ENCODE results near the gene SNX33. TPM values are rescaled to one million over a fixed set of nuclear protein-coding genes. Genes with fewer than 3 reads are reported as not detected.

Gene SNX33
- polyA plus RNA-seq, 1 donor (not counting 4 experiments of a cell fraction or from before 2014, with no cell fraction given): 21.7 TPM

GRCh38 chr15:75680007-75680789 lies 32.5 kb downstream of the SNX33 start:
- Histone ChIP-seq H2AFZ (ENCODE audit: control insufficient read depth, low read length) (no peak overlapping the region), H3K4me1 (ENCODE audit: control insufficient read depth, extremely low read depth, insufficient read depth, low read length) (peaks cover 10% of the 10 kb centered on the region), H3K9me3 (ENCODE audit: control insufficient read depth, low read depth, low read length) (no peaks in the 10 kb centered on the region), H3K27ac (ENCODE audit: control insufficient read depth, insufficient read depth, low read length) (no peak overlapping the region), H3K9me1 (ENCODE audit: control insufficient read depth, extremely low read depth, insufficient read depth, low read length) (no peaks in the 10 kb centered on the region), H3K36me3 (ENCODE audit: control insufficient read depth in 2 of 2, extremely low read depth in 1 of 2, insufficient read depth in 2 of 2, low read length in 2 of 2) (no peaks in the 10 kb centered on the region), H3K4me2 (ENCODE audit: control insufficient read depth, extremely low read depth, insufficient read depth, low read depth, low read length) (no peak overlapping the region), H3K79me2 (ENCODE audit: control insufficient read depth, insufficient read depth, low read length) (no peaks in the 10 kb centered on the region), H4K20me1 (ENCODE audit: control insufficient read depth, extremely low read depth, insufficient read depth, low read length) (no peaks in the 10 kb centered on the region), H3K27me3 (ENCODE audit: control insufficient read depth, extremely low read depth, insufficient read depth, low read length) (no peaks in the 10 kb centered on the region), H3K4me3 (ENCODE audit: control insufficient read depth in 2 of 3, extremely low read depth in 1 of 3, insufficient read depth in 2 of 3, low read depth in 1 of 3, low read length in 3 of 3) (no peak overlapping the region), H3K9ac (ENCODE audit: control insufficient read depth, extremely low read depth, insufficient read depth, low read length) (no peak overlapping the region)
- TF ChIP-seq, protein P1, sequence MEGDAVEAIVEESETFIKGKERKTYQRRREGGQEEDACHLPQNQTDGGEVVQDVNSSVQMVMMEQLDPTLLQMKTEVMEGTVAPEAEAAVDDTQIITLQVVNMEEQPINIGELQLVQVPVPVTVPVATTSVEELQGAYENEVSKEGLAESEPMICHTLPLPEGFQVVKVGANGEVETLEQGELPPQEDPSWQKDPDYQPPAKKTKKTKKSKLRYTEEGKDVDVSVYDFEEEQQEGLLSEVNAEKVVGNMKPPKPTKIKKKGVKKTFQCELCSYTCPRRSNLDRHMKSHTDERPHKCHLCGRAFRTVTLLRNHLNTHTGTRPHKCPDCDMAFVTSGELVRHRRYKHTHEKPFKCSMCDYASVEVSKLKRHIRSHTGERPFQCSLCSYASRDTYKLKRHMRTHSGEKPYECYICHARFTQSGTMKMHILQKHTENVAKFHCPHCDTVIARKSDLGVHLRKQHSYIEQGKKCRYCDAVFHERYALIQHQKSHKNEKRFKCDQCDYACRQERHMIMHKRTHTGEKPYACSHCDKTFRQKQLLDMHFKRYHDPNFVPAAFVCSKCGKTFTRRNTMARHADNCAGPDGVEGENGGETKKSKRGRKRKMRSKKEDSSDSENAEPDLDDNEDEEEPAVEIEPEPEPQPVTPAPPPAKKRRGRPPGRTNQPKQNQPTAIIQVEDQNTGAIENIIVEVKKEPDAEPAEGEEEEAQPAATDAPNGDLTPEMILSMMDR (optimal IDR thresholded peaks at IDR 0.05 in 1 of 3, IDR thresholded peaks at IDR 0.05 in 1 of 3, conservative IDR thresholded peaks at IDR 0.05 in 1 of 3; ENCODE audit: extremely low read depth in 1 of 3, insufficient read depth in 2 of 3, low read length in 3 of 3): no peak
- no peak for TF ChIP-seq EZH2 (IDR thresholded peaks at IDR 0.05; ENCODE audit: low read length)
- FAIRE-seq: no peak
- dilution Hi-C loops (cut with MboI; ENCODE audit: extremely low pct_ligation_motif_present, low sequenced_read_pairs): no loop called here
- DNase-seq (ENCODE audit: low read depth, low spot score): no peak

DNA sequence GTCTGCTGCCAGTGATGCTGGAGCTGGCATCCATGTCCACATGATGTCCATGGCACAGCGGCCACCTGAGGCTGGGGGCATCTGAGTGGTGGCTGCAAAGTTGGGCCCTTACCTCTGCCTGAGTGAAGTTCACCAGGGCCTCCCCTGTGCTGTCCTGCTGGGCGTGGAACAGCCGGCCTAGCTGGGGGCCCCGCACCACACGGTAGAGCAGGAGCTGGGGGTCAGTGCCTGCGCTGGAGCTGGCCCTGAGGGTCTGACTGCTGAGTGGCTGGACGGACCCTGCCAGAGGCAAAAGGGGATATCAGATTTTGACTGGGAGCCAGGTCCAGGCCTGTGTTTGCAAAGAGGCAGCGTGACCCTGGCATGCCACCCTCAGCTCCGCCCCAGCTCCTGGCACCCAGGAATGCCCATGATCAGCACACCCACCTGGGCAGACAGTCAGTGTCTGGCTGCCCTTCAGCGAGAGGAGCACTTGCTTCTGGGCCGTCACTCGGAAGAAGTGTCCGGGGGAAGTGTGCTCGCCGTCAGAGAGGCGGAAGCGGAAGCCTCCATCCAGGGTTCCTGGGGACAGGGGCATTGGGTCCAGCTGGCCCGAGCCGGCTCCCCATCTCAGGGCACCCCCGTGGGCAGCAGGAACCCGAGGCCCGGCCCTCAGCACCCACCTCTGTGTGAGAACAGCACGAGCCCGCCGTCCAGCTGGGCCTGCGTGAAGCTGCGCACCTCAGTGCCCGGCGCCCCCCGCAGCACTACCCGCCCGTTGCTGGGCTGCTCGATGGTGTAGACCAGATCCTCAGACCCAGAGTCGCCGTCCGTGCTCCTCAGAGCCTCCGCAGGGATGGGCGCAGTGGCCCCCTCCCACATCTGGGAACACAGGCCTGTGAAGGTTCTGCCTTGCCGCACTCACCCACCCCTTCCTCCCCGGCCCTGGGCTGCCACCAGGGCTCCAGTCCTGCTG lies 34.7 kb downstream of the SNX33 start:
- Histone ChIP-seq H3K4me1 (ENCODE audit: control insufficient read depth, extremely low read depth, insufficient read depth, low read length) (peaks cover 10% of the 10 kb centered on the region), H3K27me3 (ENCODE audit: control insufficient read depth, extremely low read depth, insufficient read depth, low read length) (no peaks in the 10 kb centered on the region), H3K79me2 (ENCODE audit: control insufficient read depth, insufficient read depth, low read length) (no peaks in the 10 kb centered on the region), H3K36me3 (ENCODE audit: control insufficient read depth in 2 of 2, extremely low read depth in 1 of 2, insufficient read depth in 2 of 2, low read length in 2 of 2) (no peaks in the 10 kb centered on the region), H4K20me1 (ENCODE audit: control insufficient read depth, extremely low read depth, insufficient read depth, low read length) (no peaks in the 10 kb centered on the region), H3K4me2 (ENCODE audit: control insufficient read depth, extremely low read depth, insufficient read depth, low read depth, low read length) (no peak overlapping the region), H2AFZ (ENCODE audit: control insufficient read depth, low read length) (no peak overlapping the region), H3K4me3 (ENCODE audit: control insufficient read depth in 2 of 3, extremely low read depth in 1 of 3, insufficient read depth in 2 of 3, low read depth in 1 of 3, low read length in 3 of 3) (no peak overlapping the region), H3K9ac (ENCODE audit: control insufficient read depth, extremely low read depth, insufficient read depth, low read length) (no peak overlapping the region), H3K9me3 (ENCODE audit: control insufficient read depth, low read depth, low read length) (no peaks in the 10 kb centered on the region), H3K27ac (ENCODE audit: control insufficient read depth, insufficient read depth, low read length) (no peak overlapping the region), H3K9me1 (ENCODE audit: control insufficient read depth, extremely low read depth, insufficient read depth, low read length) (no peaks in the 10 kb centered on the region)
- DNase-seq (ENCODE audit: low read depth, low spot score) (no peak), FAIRE-seq (no peak)
- dilution Hi-C loops (cut with MboI; ENCODE audit: extremely low pct_ligation_motif_present, low sequenced_read_pairs): no loop called here
- TF ChIP-seq, protein P1 (optimal IDR thresholded peaks at IDR 0.05 in 1 of 3, IDR thresholded peaks at IDR 0.05 in 1 of 3, conservative IDR thresholded peaks at IDR 0.05 in 1 of 3; ENCODE audit: extremely low read depth in 1 of 3, insufficient read depth in 2 of 3, low read length in 3 of 3): no peak
- no peak for TF ChIP-seq EZH2 (IDR thresholded peaks at IDR 0.05; ENCODE audit: low read length)

Data from keratinocyte (primary cell).